Keratinocyte (primary cell): ENCODE measurements around the gene ABCA3.

Experiments
- EZH2 ChIP-seq: IDR thresholded peaks from one replicate; pipeline ENCODE4 v1.6.1; 2012; ENCODE audit warnings: inconsistent platforms, mild to moderate bottlenecking, low read length, moderate library complexity
- TF ChIP-seq, protein P1 (sequence below), 3 experiments: IDR thresholded peaks in 1 of 3; conservative IDR thresholded peaks in 1 of 3; optimal IDR thresholded peaks in 1 of 3; 2 replicates in 2 of 3; 3 replicates in 1 of 3; pipeline versions ENCODE3 to v1.5.1; 2011; ENCODE audit warnings: low read length in 3 of 3, mild to moderate bottlenecking in 3 of 3, moderate library complexity in 2 of 3, control low read depth in 1 of 3, inconsistent platforms in 1 of 3; ENCODE audit not compliant: insufficient read depth in 2 of 3; ENCODE audit errors: extremely low read depth in 1 of 3

DNA sequence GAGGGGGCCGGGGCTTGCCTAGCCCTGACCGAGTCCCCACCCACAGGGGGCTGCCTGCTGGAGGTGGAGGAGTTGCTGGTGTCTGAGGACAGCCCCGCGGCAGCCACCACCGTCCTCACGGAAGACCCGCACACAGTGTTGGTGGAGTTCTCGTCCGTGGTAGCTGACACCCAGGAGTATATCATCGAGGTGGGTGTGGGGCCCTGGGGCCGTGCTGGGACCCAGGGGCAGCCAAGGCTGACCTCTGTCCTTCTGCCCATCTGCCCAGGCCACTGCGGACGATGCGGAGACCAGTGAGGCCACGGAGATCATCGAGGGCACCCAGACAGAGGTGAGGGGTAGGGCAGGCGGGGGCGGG lies 105.7 kb downstream of the ABCA3 start:
- TF ChIP-seq, protein P1, sequence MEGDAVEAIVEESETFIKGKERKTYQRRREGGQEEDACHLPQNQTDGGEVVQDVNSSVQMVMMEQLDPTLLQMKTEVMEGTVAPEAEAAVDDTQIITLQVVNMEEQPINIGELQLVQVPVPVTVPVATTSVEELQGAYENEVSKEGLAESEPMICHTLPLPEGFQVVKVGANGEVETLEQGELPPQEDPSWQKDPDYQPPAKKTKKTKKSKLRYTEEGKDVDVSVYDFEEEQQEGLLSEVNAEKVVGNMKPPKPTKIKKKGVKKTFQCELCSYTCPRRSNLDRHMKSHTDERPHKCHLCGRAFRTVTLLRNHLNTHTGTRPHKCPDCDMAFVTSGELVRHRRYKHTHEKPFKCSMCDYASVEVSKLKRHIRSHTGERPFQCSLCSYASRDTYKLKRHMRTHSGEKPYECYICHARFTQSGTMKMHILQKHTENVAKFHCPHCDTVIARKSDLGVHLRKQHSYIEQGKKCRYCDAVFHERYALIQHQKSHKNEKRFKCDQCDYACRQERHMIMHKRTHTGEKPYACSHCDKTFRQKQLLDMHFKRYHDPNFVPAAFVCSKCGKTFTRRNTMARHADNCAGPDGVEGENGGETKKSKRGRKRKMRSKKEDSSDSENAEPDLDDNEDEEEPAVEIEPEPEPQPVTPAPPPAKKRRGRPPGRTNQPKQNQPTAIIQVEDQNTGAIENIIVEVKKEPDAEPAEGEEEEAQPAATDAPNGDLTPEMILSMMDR (optimal IDR thresholded peaks at IDR 0.05 in 1 of 3, IDR thresholded peaks at IDR 0.05 in 1 of 3, conservative IDR thresholded peaks at IDR 0.05 in 1 of 3; ENCODE audit: extremely low read depth in 1 of 3, insufficient read depth in 2 of 3, low read length in 3 of 3) = no peak
- TF ChIP-seq EZH2 = no peak
